GM18907 (cell line): ENCODE data around the gene PHF1.
"Not testable (repeated sequence)": the region's sequence is repeated elsewhere in the genome, so short reads cannot be mapped to it uniquely, and the experiment has no call there.

Experiments
- ATAC-seq: cut with Tn5 transposase; IDR thresholded peaks from one replicate; pipeline ENCODE4 v1.9.1; 2021; ENCODE audit warnings: mild to moderate bottlenecking, moderate library complexity; ENCODE audit not compliant: unreplicated experiment

The PHF1 gene

DNA sequence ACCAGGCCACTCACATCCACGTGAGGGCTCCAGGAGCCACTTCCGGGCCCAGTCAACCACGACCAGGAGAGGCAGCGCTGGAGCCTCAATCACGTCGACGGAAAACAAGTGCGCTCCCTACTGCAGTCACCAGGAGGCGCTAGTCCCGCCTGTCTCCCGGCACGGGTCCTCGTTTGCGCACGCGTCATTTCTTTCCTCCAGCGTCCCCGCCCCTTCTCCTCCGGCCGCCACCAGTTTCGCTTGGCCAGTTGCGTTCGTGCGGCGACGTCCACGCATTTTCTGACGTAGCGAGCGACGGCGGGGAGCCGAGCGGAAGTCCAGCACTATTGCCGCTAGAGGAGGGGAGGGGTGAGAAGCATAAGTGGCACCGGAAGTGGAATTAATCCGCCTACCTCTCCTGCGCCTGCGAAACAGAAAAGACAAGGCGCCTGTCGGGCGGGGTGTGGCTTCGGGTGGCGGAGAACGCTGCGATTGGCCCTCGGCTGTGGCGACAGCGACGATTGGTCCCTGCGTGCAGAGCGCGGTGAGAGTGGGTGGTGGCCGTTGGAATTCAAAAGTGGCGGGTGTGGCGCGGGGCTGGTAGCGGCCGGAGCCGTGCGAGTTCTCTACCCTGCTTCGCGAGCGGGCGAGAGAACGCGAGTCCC, 19.4 kb upstream of the PHF1 start, which contains the start of gene KIFC1:
Gene KIFC1 (plus strand): TSS at position 546 of the 644 bp plus-strand sequence. CDS start 163 bp downstream, outside the sequence.
- ATAC-seq = peak; percentile 88

DNA sequence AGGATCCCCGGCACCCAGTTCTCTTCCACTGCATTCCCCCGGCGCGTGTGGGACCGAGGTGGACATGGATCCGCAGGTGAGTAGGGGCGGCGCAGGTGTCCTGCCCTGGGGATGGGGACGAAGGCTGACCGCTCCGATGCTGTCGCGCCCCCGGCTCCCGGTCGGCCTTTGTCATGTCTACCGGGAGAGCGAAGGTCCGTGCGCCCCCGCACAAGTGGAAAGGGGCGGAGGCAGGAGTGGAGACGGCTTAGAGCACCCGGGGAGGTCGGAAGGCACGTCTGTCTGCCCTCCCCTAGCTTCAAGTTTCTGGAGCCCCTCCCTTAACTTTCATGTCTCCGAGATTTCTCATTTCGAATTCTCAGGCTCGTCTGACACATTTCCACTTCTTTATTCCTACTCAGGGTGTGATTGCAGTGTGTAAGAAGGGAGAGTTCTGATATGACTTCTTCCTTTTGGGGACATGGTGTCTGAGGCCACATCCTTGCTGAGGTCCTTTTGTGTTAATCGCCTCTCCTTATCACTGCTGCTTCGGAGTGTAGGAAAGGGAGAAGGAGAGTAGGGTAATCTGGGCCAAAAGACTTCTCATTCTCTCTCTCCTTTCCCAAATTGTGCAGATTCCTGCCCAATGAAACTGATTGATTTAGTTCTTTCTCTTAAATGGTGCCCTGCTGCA, 18.8 kb upstream of the PHF1 start:
- peak; percentile 25 for ATAC-seq

DNA sequence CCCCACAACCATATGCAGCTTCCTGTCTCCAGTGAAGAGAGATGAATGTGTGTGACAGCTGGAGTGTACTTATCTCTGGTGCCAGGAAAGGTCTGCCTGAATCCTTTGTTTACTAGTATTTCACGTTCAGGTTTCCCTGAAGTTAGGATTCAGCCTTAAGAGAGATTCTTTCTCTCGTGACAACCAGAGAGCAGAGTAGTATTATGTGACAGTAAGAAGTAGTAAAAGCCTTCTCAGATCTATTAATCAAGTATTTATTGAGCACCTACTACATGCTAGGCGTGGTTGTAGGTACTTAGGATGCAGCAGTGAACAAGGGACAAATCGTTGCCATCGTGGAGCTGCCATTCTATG, 18.2 kb upstream of the PHF1 start:
- no peak for ATAC-seq

DNA sequence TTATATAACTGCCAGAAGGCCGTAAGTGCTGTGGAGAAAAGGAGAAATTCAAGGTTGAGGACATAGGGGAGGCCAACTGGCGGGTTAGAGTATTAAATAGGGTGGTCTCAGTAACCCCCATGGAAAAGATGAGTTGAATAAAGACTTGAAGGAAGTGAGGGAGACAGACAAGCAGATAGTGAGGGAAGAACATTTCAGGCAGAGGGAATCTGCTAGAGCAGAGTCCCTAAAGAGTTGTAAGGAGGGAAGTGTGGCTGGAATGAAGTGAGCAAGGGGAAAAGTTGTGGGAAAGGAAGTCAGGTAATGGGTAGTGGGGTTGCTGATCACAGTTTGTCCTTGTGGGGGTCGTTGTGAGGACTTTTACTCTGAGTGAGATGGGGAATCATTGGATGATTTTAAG, 17.8 kb upstream of the PHF1 start:
- no peak for ATAC-seq

DNA sequence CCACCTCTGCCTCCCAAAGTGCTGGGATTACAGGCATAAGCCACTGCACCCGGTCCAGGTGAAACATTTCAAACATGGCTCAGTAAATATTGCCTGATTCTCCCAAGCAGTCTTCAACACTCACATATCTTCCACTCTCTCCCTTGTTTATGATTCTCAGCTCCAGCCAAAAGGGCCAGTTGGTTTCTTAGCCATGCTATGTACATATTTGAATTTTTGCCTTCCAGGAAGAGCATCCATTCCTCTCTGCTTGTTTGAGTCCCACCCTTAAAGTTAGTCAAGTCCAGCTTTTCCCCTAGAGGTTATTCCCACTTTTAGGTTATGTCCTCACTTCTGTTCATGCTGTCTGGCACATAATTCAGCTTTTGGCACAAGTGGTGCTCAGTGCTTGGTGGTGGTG, 13.3 kb upstream of the PHF1 start:
- no peak for ATAC-seq

DNA sequence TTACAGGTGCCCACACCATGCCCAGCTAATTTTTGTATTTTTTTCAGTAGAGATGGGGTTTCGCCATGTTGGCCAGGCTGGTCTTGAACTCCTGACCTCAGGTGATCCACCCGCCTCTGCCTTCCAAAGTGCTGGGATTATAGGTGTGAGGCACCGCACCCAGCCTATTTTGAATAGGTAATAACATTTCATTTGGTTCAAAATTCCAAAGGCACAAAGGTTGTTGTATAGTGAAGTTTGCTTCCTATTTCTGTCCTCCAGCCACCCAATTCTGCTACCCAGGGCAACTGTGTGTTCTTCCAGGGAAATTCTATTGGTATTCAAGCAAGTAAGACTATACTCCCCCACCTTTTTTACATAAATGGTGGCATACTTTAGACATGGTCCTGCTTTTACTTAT, 12.2 kb upstream of the PHF1 start:
- ATAC-seq = not testable (repeated sequence)

DNA sequence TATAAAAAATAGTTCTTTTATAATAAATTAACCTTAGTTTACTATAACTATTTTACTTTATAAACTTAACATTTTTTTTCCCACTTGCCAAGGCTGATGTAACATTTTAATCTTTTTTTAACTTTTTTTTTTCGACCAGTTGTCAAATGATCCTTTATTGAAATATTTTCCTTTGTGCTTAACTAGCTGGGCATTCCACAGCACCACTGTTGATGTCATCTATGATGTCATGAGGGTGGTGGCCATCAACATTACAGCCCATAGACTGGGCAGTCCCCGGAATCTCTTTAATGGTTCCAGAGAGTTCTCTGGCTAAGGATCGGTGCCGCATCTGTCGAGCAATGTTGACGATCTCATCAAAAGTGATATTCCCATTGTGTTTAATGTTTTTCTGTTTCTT, 10.9 kb upstream of the PHF1 start:
- not testable (repeated sequence) for ATAC-seq

DNA sequence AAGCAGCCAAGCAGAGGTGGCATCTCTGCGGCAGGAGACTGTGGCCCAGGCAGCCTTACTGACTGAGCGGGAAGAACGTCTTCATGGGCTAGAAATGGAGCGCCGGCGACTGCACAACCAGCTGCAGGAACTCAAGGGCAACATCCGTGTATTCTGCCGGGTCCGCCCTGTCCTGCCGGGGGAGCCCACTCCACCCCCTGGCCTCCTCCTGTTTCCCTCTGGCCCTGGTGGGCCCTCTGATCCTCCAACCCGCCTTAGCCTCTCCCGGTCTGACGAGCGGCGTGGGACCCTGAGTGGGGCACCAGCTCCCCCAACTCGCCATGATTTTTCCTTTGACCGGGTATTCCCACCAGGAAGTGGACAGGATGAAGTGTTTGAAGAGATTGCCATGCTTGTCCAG, 5.9 kb upstream of the PHF1 start:
- ATAC-seq = no peak

DNA sequence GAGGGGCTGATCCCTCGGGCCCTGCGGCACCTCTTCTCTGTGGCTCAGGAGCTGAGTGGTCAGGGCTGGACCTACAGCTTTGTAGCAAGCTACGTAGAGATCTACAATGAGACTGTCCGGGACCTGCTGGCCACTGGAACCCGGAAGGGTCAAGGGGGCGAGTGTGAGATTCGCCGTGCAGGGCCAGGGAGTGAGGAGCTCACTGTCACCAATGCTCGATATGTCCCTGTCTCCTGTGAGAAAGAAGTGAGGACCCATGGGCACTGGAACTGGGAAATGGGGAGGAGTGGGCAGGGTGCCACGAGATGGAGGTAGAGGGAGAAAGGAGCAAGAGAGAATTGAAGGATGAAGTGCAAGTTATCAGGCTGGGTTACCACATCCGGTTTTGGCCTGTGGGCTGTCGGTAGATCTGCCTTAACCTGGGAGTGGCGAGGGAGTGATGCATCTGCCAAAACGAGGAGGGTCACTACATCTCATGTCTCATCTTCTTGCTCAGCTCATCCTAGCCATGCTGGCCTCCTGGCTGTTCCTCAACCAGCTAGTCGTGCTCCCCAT, 5.4 kb upstream of the PHF1 start:
- no peak for ATAC-seq

DNA sequence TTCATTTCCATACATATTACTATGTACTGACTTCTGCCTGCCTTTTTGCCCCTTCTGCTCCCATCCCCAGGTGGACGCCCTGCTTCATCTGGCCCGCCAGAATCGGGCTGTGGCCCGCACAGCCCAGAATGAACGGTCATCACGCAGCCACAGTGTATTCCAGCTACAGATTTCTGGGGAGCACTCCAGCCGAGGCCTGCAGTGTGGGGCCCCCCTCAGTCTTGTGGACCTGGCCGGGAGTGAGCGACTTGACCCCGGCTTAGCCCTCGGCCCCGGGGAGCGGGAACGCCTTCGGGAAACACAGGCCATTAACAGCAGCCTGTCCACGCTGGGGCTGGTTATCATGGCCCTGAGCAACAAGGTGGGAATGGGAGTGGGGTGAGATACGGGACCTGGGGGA, 4.7 kb upstream of the PHF1 start:
- ATAC-seq = no peak

DNA sequence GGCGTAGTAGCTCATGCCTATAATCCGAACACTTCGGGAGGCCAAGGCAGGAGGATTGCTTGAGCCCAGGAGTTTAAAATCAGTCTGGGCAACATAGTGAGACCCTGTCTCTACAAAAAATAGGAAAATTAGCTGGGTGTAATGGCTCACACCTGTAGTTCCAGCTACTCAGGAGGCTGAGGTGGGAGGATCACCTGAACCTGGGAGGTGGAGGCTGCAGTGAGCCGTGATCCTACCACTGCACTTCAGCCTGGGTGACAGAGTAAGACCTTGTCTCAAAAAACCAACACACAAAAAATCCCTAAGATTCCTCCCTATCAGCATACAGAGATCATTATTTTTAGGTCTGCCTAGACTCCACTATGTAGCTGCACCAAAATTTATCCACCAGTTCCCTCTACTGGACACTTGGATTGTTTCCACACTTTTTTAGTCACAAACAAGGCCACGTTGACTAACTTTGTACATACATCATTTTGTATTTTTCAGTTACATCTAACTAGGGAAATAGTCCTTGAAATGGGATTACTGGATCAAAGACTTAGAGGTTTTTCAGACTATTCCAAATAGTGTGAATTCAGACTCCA, 3.6 kb upstream of the PHF1 start:
- no peak for ATAC-seq

DNA sequence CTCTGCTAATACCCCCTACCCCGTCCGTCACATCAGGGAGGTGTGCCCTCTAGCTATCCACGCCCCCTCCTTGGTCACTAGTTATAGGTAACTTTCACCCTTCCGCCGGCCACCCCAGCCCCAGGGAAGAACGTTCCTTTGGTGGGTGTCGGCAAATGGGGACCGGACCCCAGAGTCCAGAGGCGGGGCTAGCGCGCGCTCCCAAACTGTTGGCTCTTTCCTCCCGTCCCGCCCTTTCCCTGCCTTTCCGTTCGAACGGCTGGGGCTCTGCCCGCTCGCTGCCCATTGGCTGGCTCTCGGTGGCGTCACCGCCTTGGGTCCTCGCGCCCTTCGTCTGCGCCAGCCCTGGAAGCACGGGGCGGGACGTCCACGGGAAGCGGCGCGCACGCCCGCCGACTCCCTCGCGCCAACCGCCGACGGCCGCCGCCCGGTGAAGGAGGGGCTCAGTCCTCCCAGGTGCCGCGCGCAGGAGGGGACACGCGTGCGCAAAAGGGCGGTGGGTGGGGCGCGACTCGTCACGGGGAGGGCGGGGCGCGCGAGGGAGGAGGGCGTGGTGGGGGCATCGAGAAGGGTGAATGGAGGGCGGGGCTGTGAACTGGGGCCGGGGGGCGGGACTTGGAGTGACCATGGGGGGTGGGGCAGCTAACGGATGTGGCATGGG, 634 bp upstream of the PHF1 start:
- ATAC-seq = peak; percentile 75

DNA sequence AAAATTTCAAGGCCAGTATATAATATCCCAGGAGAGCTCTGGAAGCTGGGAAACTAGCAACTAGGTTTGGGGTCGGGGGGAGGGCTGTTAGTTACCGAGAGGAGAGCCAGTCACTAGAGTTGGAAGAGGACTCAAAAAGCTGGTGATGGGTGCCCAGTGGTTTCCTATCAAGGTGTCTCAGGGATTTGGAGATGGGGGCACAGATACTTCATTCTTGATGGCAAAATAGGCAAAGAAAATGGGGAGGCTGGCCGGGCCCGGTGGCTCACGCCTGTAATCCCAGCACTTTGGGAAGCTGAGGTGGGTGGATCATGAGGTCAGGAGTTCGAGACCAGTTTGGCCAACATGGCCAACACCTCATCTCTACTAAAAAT, 805 bp downstream of the PHF1 start:
- no peak for ATAC-seq

DNA sequence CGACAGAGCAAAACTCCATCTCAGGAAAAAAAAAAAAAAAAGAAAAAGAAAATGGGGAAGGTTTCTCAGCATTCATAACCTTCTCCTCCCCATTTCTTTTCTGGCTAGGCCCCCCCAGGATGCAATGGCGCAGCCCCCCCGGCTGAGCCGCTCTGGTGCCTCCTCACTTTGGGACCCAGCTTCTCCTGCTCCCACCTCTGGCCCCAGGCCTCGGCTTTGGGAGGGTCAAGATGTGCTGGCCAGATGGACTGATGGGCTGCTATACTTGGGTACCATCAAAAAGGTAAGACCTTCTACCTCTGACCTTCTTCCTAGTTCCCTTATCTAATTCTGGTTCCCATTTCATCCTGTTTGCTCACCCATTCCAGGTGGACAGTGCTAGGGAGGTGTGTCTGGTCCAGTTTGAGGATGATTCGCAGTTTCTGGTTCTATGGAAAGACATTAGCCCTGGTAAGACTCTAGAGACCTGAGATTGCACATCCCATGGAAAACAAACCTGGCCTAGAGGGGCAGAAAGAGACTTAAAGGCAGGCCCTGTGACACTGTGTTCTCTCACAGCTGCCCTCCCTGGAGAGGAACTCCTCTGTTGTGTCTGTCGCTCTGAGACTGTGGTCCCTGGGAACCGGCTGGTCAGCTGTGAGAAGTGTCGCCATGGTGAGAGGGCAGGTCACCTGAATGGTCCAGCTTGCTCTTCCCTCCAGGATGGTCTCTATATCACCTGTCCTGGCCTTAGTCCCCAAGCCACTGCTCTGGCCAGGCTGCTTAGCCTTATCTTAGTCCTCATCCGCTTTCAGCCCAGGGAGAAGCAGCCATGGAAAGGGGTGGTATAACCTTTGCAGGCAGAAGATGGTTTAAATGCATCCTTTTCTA, 1.6 kb downstream of the PHF1 start:
- ATAC-seq = no peak

DNA sequence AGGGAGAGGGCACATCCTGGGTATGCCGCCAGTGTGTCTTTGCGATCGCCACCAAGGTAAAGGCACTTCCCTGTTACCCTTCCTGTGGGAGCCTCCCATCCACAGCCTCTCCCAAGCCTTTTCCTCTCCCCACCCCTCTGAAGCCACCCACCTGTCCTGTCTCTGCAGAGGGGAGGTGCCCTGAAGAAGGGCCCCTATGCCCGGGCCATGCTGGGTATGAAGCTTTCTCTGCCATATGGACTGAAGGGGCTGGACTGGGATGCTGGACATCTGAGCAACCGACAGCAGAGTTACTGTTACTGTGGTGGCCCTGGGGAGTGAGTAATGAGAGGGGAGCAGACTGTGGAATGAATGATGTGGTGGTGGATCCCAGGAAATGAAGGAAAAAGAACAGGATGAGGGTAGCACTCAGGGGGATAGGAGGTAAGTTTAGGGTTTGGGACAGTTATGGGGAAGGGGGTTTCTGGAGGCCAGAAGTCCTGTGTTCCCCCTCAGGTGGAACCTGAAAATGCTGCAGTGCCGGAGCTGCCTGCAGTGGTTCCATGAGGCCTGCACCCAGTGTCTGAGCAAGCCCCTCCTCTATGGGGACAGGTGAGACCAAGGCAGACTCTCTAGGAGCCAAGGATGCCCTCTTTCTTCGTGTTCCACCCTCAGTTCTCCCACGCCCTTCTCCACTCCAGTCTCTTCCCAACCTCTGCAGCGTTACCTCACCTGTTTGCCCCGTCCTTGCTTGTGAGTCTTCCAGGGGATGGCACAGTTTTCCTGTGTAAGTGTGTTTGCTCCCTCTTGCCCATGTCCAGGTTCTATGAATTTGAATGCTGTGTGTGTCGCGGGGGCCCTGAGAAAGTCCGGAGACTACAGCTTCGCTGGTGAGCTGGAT, 2.7 kb downstream of the PHF1 start:
- no peak for ATAC-seq

DNA sequence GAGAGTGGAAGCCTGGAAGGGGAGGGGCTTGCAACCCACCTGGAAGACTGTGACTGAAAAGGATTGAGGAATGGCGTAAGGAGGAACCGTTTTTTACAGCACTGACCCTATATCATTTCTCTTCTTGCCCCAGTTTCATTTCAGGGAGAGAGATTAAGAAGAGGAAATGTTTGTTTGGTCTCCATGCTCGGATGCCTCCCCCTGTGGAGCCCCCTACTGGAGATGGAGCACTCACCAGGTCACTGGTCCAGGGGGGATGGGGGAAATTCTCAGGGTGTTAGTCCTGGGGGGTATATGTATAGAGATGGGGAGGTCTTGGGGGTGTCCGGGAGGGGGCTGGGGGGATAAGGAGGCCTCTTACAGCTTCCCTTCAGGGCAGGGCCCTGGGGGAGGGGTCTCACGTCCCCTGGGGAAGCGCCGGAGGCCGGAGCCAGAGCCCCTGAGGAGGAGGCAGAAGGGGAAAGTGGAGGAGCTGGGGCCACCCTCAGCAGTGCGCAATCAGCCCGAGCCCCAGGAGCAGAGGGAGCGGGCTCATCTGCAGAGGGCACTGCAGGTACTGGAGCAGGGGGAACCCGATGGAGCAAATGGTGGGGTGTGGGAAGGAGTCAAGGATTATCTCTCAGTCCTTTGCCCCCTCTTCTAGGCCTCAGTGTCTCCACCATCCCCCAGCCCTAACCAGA, 3.9 kb downstream of the PHF1 start:
- no peak for ATAC-seq

DNA sequence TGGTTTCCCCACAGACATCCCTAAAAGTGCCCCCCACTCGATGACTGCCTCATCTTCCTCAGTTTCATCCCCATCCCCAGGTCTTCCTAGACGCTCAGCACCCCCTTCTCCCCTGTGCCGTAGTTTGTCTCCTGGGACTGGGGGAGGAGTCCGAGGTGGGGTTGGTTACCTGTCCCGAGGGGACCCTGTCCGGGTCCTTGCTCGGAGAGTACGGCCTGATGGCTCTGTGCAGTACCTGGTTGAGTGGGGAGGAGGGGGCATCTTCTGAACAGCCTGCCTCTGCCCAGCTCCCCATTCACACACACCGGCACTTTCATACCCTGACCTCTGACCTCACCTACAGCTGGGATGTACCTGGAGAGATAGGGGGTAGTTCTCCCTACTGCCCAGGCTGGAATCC, 5.0 kb downstream of the PHF1 start:
- no peak for ATAC-seq

DNA sequence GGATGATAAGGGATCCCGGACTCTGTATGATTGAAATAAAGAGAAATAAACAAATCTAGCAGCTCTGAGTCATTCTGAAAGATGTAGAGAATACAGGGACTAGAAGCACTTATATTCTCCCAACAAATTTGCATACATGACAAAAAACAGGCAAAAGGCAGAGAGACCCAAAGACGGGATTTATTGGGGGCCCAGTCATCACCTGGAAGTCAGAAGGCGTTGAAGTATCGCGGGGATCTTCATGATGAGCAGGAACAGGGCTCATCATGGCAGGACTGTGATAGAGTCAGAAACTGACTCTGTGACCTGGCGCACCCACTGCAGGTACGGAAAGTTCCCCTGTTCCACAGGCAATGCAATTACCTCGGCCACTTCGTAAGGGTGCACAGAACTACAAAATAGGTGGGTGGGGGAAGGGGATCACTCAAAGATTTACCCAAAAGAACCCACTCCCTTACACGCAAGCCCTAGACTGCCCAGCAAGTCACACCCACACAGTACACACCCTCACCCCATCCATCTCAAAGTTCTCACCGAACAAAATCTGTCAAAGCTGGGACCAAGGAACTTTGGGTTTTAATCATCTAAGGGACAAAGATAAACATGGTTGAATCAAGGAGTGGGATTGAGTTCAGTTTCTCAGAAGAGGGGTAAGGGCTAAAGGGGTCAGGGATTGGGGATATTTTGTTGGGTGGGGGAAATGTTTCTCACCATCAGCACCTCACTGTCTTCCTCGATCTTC, 5.7 kb downstream of the PHF1 start:
- no peak for ATAC-seq
